SKM-1 treated with dmso at 0.1 percent for 144 hours (cell line): ENCODE data around the gene ING2.
"Not testable (repeated sequence)": the region's sequence is repeated elsewhere in the genome, so short reads cannot be mapped to it uniquely, and the experiment has no call there.

ENCODE experiments used
- DNase-seq: peaks from one replicate; lab custom pipeline; 2025; ENCODE audit not compliant: unreplicated experiment; lab: John Stamatoyannopoulos, UW

ING2 gene

GRCh38 chr4:183504930-183505610 is at the start of gene ING2:
ING2 (plus strand) TSS chr4:183505058; CDS start chr4:183505196, 138 bp downstream.
- DNase-seq: peak; percentile 83

- DNase-seq: no peak
These were observed 49.2 kb upstream of the ING2 start for GRCh38 chr4:183455431-183456195.

GRCh38 chr4:183458005-183458404 is 46.9 kb upstream of the ING2 start:
- no peak for DNase-seq

- DNase-seq: not testable (repeated sequence)
These were observed 40.8 kb upstream of the ING2 start for GRCh38 chr4:183463903-183464619.

GRCh38 chr4:183465879-183466278 is 39.0 kb upstream of the ING2 start:
- DNase-seq: peak; percentile 10

GRCh38 chr4:183467246-183467645 is 37.6 kb upstream of the ING2 start:
- no peak for DNase-seq

GRCh38 chr4:183468210-183469095 is 36.4 kb upstream of the ING2 start:
- DNase-seq: no peak

GRCh38 chr4:183469285-183469684 is 35.6 kb upstream of the ING2 start:
- no peak for DNase-seq

- no peak for DNase-seq
These were observed 34.9 kb upstream of the ING2 start for GRCh38 chr4:183469936-183470335.

- DNase-seq: no peak
These were observed 34.0 kb upstream of the ING2 start for GRCh38 chr4:183470821-183471220.

- DNase-seq: peak; percentile 77
These were observed 32.7 kb upstream of the ING2 start for GRCh38 chr4:183471946-183472708.

GRCh38 chr4:183478123-183478522 is 26.7 kb upstream of the ING2 start:
- DNase-seq: no peak

GRCh38 chr4:183478926-183479325 is 25.9 kb upstream of the ING2 start:
- DNase-seq: no peak

GRCh38 chr4:183482515-183483095 is 22.3 kb upstream of the ING2 start:
- DNase-seq: not testable (repeated sequence)

- DNase-seq: no peak
These were observed 20.9 kb upstream of the ING2 start for GRCh38 chr4:183483997-183484396.

GRCh38 chr4:183485411-183486160 is 19.3 kb upstream of the ING2 start:
- DNase-seq: no peak

GRCh38 chr4:183492791-183493222 is 12.1 kb upstream of the ING2 start:
- no peak for DNase-seq

- no peak for DNase-seq
These were observed 11.6 kb upstream of the ING2 start for GRCh38 chr4:183493246-183493645.

GRCh38 chr4:183495184-183495583 is 9.7 kb upstream of the ING2 start:
- DNase-seq: no peak
